ENCODE measurements around the gene CREBRF. TPM values are rescaled to one million over a fixed set of nuclear protein-coding genes. Genes with fewer than 3 reads are reported as not detected.

Gene CREBRF
- total and polyA plus RNA-seq, 2 of the 8 experiments (the other 6 are each of a cell fraction or from before 2014, with no cell fraction given): 1.2 to 4.7 TPM

- Histone ChIP-seq H3K14ac (ENCODE audit: insufficient read length) (no peak overlapping the region), H3K36me3 (ENCODE audit: control insufficient read depth in 2 of 4, insufficient read depth in 4 of 4, low read length in 3 of 4) (no peaks in the 10 kb centered on the region), H4K5ac (ENCODE audit: insufficient read length, low read depth, low read length) (peak overlapping the region; percentile 24), H3K79me2 (ENCODE audit: control insufficient read depth in 1 of 2, insufficient read depth in 2 of 2, low read length in 2 of 2) (peaks cover 0 to 10% of the 10 kb centered on the region in 2 experiments; a peak in 2 of 4 replicates), H4K20me1 (replicated peaks in 1 of 2; ENCODE audit: control insufficient read depth in 1 of 2, insufficient read depth in 2 of 2, low read length in 2 of 2) (no peaks in the 10 kb centered on the region), H3K4me1 (replicated peaks in 1 of 4; ENCODE audit: control insufficient read depth in 3 of 4, insufficient read depth in 4 of 4, low read length in 3 of 4) (peaks cover 0 to 8% (median 4%) of the 10 kb centered on the region in 4 experiments; a peak in 4 of 7 replicates), H2BK12ac (ENCODE audit: low read depth, low read length) (no peak overlapping the region), H2AFZ (ENCODE audit: low read length) (peak overlapping the region; percentile 97), H3K4me2 (ENCODE audit: insufficient read depth in 1 of 2, low read depth in 2 of 2, low read length in 2 of 2) (peak overlapping the region; percentile 63 to 85), H3K9ac (replicated peaks in 1 of 4; ENCODE audit: extremely low read depth in 1 of 4, low read depth in 3 of 4, low read length in 3 of 4) (peak overlapping the region in 3 of 4 experiments; percentile 59 to 82 (median 69); a peak in 6 of 7 replicates), H3K23ac (ENCODE audit: insufficient read length) (no peak overlapping the region), H3K23me2 (ENCODE audit: low read depth, low read length) (peaks cover 11% of the 10 kb centered on the region), H3K79me1 (ENCODE audit: low read depth, low read length) (no peaks in the 10 kb centered on the region), H2BK120ac (replicated peaks; ENCODE audit: low read depth, low read length) (no peak overlapping the region), H3K9me3 (ENCODE audit: insufficient read depth in 2 of 2, low read depth in 1 of 2, low read length in 1 of 2) (no peaks in the 10 kb centered on the region), H4K91ac (replicated peaks; ENCODE audit: insufficient read length, low read length) (no peak overlapping the region), H2BK20ac (ENCODE audit: low read length) (no peak overlapping the region), H4K8ac (ENCODE audit: extremely low read depth, insufficient read depth, low read length) (no peak overlapping the region; the same call in 1 of the 2 replicates), H3K27ac (ENCODE audit: low read depth, low read length) (peak overlapping the region; percentile 79; the same call in 1 of the 2 replicates), H2BK15ac (ENCODE audit: low read length) (no peak overlapping the region), H3K4ac (replicated peaks; ENCODE audit: insufficient read length, low read depth, low read length) (no peak overlapping the region), H3K27me3 (replicated peaks in 1 of 4; ENCODE audit: control insufficient read depth in 3 of 4, extremely low read depth in 1 of 4, insufficient read depth in 3 of 4, low read length in 3 of 4) (no peaks in the 10 kb centered on the region), H2BK5ac (ENCODE audit: low read depth, low read length) (peak overlapping the region; percentile 5; the same call in 1 of the 2 replicates), H3K56ac (replicated peaks; ENCODE audit: insufficient read length, low read depth, low read length) (peak overlapping the region; percentile 51), H3K18ac (ENCODE audit: extremely low read depth, low read length) (peak overlapping the region; percentile 17; the same call in 1 of the 2 replicates), H2AK5ac (ENCODE audit: low read depth, low read length) (no peak overlapping the region), H3K4me3 (ENCODE audit: extremely low read depth in 1 of 4, insufficient read depth in 2 of 4, low read depth in 3 of 4, low read length in 4 of 4) (peak overlapping the region; percentile 68 to 95 (median 83))
- POLR2A ChIA-PET (ENCODE audit: partially characterized antibody): interaction anchor here (0.9 to 1.4 kb wide), 6 partner anchors 12 to 287 kb away, joined by 3 to 4 read pairs (median 3); partner anchors contain the start of genes ATP6V0E1 and RPL26L1
- DNase-seq (ENCODE audit: low read depth in 1 of 2, low spot score in 2 of 2) (peak; percentile 95 to 98), FAIRE-seq (no peak)
- 5% methylated on average over 23 of the region's 38 CpGs; no CpG with 5 or more reads in 1 of the 2 experiments for WGBS, 2 experiments (ENCODE audit: extremely low coverage in 1 of 2, insufficient coverage in 1 of 2, insufficient read length in 1 of 2, insufficient replicate concordance in 2 of 2, low coverage in 1 of 2, low lambda C conversion rate in 2 of 2, missing lambda C conversion rate in 1 of 2)
- CTCF ChIA-PET (ENCODE audit: partially characterized antibody): interaction anchor here (0.6 to 1.5 kb wide), 10 partner anchors 11 to 1524 kb away, joined by 3 to 4 read pairs (median 3); no protein-coding TSS in a partner anchor
- peak; percentile 13 for TF ChIP-seq SAP30 (IDR thresholded peaks at IDR 0.05; ENCODE audit: insufficient read depth, insufficient replicate concordance, low read length)
- TF ChIP-seq HDAC2 (IDR thresholded peaks at IDR 0.05; ENCODE audit: borderline replicate concordance in 1 of 2, low read depth in 2 of 2, low read length in 2 of 2): no peak
- no peak for TF ChIP-seq FOSL1 (IDR thresholded peaks at IDR 0.05; ENCODE audit: insufficient read depth, low read depth, low read length)
- TF ChIP-seq TBP (IDR thresholded peaks at IDR 0.05; ENCODE audit: low read depth, low read length): peak; percentile 59; the same call in 1 of the 2 replicates
- no peak for TF ChIP-seq KDM1A (IDR thresholded peaks at IDR 0.05; ENCODE audit: borderline replicate concordance, low read length)
- no peak for TF ChIP-seq CTCF (IDR thresholded peaks at IDR 0.05; ENCODE audit: control extremely low read depth in 1 of 3, insufficient read depth in 1 of 3, low read depth in 1 of 3, low read length in 3 of 3)
- no peak for TF ChIP-seq CBX5 (IDR thresholded peaks at IDR 0.05; ENCODE audit: low read depth, low read length)
These were observed 1.1 kb downstream of the CREBRF start for GRCh38 chr5:173057062-173057924.

Data from H1 (cell line).